Measurements from ENCODE around the gene SGCG. TPM values are rescaled to one million over a fixed set of nuclear protein-coding genes. Genes with fewer than 3 reads are reported as not detected.

Gene SGCG
- total and polyA plus RNA-seq, 2 of the 4 experiments (the other 2 are of a cell fraction): under 0.01 TPM; not detected in 1

- Histone ChIP-seq H2AK9ac (replicated peaks; ENCODE audit: low read depth, low read length, poor library complexity) (peak overlapping the region; percentile 55), H4K8ac (ENCODE audit: low read depth in 2 of 2, low read length in 2 of 2) (no peak overlapping the region), H3K4me3 (ENCODE audit: insufficient read depth, low read depth, low read length) (peak overlapping the region; percentile 17; the same call in 1 of the 2 replicates), H3K56ac (ENCODE audit: extremely low read depth, insufficient read depth, low read length) (no peak overlapping the region), H2BK15ac (ENCODE audit: low read depth, low read length) (no peak overlapping the region), H2BK5ac (ENCODE audit: low read depth, low read length, poor library complexity, severe bottlenecking) (no peak overlapping the region), H3K23ac (ENCODE audit: low read depth, low read length) (no peak overlapping the region), H3K4me1 (ENCODE audit: control insufficient read depth, insufficient read depth, low read length) (no peaks in the 10 kb centered on the region; the same call in 1 of the 2 replicates), H2BK20ac (ENCODE audit: low read depth, low read length) (no peak overlapping the region), H3K36me3 (ENCODE audit: control insufficient read depth, insufficient read depth, low read length) (no peaks in the 10 kb centered on the region), H2BK120ac (ENCODE audit: low read depth, low read length) (no peak overlapping the region), H4K91ac (ENCODE audit: insufficient read depth, low read depth, low read length) (no peak overlapping the region), H4K5ac (ENCODE audit: low read depth, low read length) (no peak overlapping the region), H4K20me1 (ENCODE audit: insufficient read depth, low read length) (no peaks in the 10 kb centered on the region), H2AK5ac (ENCODE audit: low read depth, low read length) (no peak overlapping the region), H3K18ac (ENCODE audit: low read depth, low read length) (no peak overlapping the region), H3K79me1 (ENCODE audit: low read depth in 1 of 2, low read length in 2 of 2) (no peaks in the 10 kb centered on the region), H3K27me3 (ENCODE audit: control insufficient read depth, insufficient read depth, low read length) (peaks cover 19% of the 10 kb centered on the region), H3K27ac (ENCODE audit: insufficient read depth, low read length) (no peak overlapping the region), H3K9me3 (ENCODE audit: control insufficient read depth, insufficient read depth, low read length) (no peaks in the 10 kb centered on the region), H3K4ac (ENCODE audit: low read depth, low read length) (no peak overlapping the region), H3K4me2 (ENCODE audit: low read depth, low read length) (peak overlapping the region; percentile 60; the same call in 1 of the 2 replicates), H3K9me1 (ENCODE audit: insufficient read depth, low read length) (no peaks in the 10 kb centered on the region), H3K9ac (ENCODE audit: low read depth, low read length) (no peak overlapping the region), H3K14ac (replicated peaks; ENCODE audit: low read depth, low read length) (no peak overlapping the region), H2AFZ (replicated peaks; ENCODE audit: low read length, poor library complexity) (peak overlapping the region; percentile 72)
- 1% methylated on average over 44 of the region's 79 CpGs; no CpG with 5 or more reads in 1 of the 2 experiments for WGBS, 2 experiments (ENCODE audit: extremely low coverage in 2 of 2, insufficient read length in 1 of 2)
- no TSS peak for BruUV-seq (replicated peaks)
- in situ Hi-C loops (cut with MboI; ENCODE audit: low sequenced_read_pairs): loop anchor here (25.0 kb wide), 1 partner anchor 1523 kb away; no protein-coding TSS in a partner anchor
- ATAC-seq (ENCODE audit: low read depth): peak; percentile 32
- DNase-seq: no peak
- dilution Hi-C loops (cut with HindIII; ENCODE audit: low sequenced_read_pairs, unreplicated experiment): no loop called here
- CTCF ChIA-PET: no interaction called here
- TF ChIP-seq, protein P1, sequence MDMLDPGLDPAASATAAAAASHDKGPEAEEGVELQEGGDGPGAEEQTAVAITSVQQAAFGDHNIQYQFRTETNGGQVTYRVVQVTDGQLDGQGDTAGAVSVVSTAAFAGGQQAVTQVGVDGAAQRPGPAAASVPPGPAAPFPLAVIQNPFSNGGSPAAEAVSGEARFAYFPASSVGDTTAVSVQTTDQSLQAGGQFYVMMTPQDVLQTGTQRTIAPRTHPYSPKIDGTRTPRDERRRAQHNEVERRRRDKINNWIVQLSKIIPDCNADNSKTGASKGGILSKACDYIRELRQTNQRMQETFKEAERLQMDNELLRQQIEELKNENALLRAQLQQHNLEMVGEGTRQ (IDR thresholded peaks at IDR 0.05; ENCODE audit: low read depth, low read length): no peak
- no peak for TF ChIP-seq RCOR1 (IDR thresholded peaks at IDR 0.05; ENCODE audit: insufficient replicate concordance, low read length)
- TF ChIP-seq MXI1 (IDR thresholded peaks at IDR 0.05; ENCODE audit: borderline replicate concordance, low read depth, low read length): no peak
- no peak for TF ChIP-seq BHLHE40 (IDR thresholded peaks at IDR 0.05; ENCODE audit: low read depth, low read length)
- TF ChIP-seq CEBPB (IDR thresholded peaks at IDR 0.05; ENCODE audit: low read depth, low read length): no peak
- TF ChIP-seq MAZ (IDR thresholded peaks at IDR 0.05; ENCODE audit: borderline replicate concordance, low read depth, low read length): no peak
- TF ChIP-seq, protein P2, sequence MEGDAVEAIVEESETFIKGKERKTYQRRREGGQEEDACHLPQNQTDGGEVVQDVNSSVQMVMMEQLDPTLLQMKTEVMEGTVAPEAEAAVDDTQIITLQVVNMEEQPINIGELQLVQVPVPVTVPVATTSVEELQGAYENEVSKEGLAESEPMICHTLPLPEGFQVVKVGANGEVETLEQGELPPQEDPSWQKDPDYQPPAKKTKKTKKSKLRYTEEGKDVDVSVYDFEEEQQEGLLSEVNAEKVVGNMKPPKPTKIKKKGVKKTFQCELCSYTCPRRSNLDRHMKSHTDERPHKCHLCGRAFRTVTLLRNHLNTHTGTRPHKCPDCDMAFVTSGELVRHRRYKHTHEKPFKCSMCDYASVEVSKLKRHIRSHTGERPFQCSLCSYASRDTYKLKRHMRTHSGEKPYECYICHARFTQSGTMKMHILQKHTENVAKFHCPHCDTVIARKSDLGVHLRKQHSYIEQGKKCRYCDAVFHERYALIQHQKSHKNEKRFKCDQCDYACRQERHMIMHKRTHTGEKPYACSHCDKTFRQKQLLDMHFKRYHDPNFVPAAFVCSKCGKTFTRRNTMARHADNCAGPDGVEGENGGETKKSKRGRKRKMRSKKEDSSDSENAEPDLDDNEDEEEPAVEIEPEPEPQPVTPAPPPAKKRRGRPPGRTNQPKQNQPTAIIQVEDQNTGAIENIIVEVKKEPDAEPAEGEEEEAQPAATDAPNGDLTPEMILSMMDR (conservative IDR thresholded peaks at IDR 0.05; ENCODE audit: low read depth, low read length): no peak
- TF ChIP-seq SMC3 (IDR thresholded peaks at IDR 0.05; ENCODE audit: low read depth, low read length): no peak
- TF ChIP-seq RAD21 (IDR thresholded peaks at IDR 0.05; ENCODE audit: low read length): no peak
- TF ChIP-seq CHD1 (IDR thresholded peaks at IDR 0.05; ENCODE audit: low read depth, low read length): no peak
- TF ChIP-seq POLR2A (IDR thresholded peaks at IDR 0.05; ENCODE audit: low read depth, low read length): no peak
- intact Hi-C loops (cut with micrococcal nuclease): no loop called here
- POLR2A ChIA-PET (ENCODE audit: unreplicated experiment): no interaction called here
Observed at GRCh38 chr13:23159760-23160637, 20.8 kb upstream of the SGCG start.
